ENCODE measurements around the gene SMIM29.
A peak's percentile ranks its signal among the peaks of the same experiment; 100 is the strongest.
"Not testable (repeated sequence)": the region's sequence is repeated elsewhere in the genome, so short reads cannot be mapped to it uniquely, and the experiment has no call there.

The SMIM29 gene

GRCh38 chr6:34267746-34268145 lies 18.9 kb upstream of the SMIM29 start:
- no peak for DNase-seq

- DNase-seq: not testable (repeated sequence)
Measured at GRCh38 chr6:34263484-34263883, 14.7 kb upstream of the SMIM29 start.

- DNase-seq: no peak
Measured at GRCh38 chr6:34260576-34261267, 11.9 kb upstream of the SMIM29 start.

- DNase-seq: no peak
Measured at GRCh38 chr6:34259529-34260069, 10.8 kb upstream of the SMIM29 start.

GRCh38 chr6:34252395-34252794 lies 3.6 kb upstream of the SMIM29 start:
- DNase-seq: not testable (repeated sequence)

- DNase-seq: no peak
Measured at GRCh38 chr6:34249469-34250261, 859 bp upstream of the SMIM29 start.

- DNase-seq: peak; percentile 23
Measured at GRCh38 chr6:34248198-34248726, 544 bp downstream of the SMIM29 start.

- DNase-seq: no peak
Measured at GRCh38 chr6:34247481-34248197, 1.2 kb downstream of the SMIM29 start.

GRCh38 chr6:34246563-34247391 lies 2.0 kb downstream of the SMIM29 start:
- peak; percentile 28 for DNase-seq

- no peak for DNase-seq
Measured at GRCh38 chr6:34246249-34246562, 2.6 kb downstream of the SMIM29 start.

- not testable (repeated sequence) for DNase-seq
Measured at GRCh38 chr6:34245761-34246140, 3.1 kb downstream of the SMIM29 start.

- DNase-seq: not testable (repeated sequence)
Measured at GRCh38 chr6:34245032-34245760, 3.6 kb downstream of the SMIM29 start.

GRCh38 chr6:34243901-34244884 lies 4.6 kb downstream of the SMIM29 start:
- DNase-seq: peak; percentile 90

GRCh38 chr6:34243131-34243771 lies 5.6 kb downstream of the SMIM29 start:
- peak; percentile 19 for DNase-seq

GRCh38 chr6:34242252-34243130 lies 6.3 kb downstream of the SMIM29 start:
- no peak for DNase-seq

- no peak for DNase-seq
Measured at GRCh38 chr6:34241351-34242215, 7.2 kb downstream of the SMIM29 start.
